Osteoblast (primary cell): ENCODE measurements around the gene PRCP. TPM values are rescaled to one million over a fixed set of nuclear protein-coding genes. Genes with fewer than 3 reads are reported as not detected.

Experiments used
- DNase-seq: peaks from one replicate; pipeline ENCODE4 v3.0.0; 2011; ENCODE audit warnings: low spot score, mixed read lengths; ENCODE audit not compliant: insufficient read length; ENCODE audit errors: missing footprints
- H2AFZ ChIP-seq: 2 replicates; pipeline ENCODE4 v1.6.0; 2011; ENCODE audit warnings: mild to moderate bottlenecking, low read length
- H3K27ac ChIP-seq: 2 replicates; pipeline ENCODE4 v1.5.1; 2011; ENCODE audit warnings: mild to moderate bottlenecking, low read depth, low read length, moderate library complexity
- H3K27me3 ChIP-seq: 2 replicates; pipeline ENCODE4 v1.6.0; 2012; ENCODE audit warnings: mild to moderate bottlenecking, control low read depth, inconsistent platforms, low read length, moderate library complexity; ENCODE audit not compliant: insufficient read depth
- H3K36me3 ChIP-seq: 2 replicates; pipeline ENCODE4 v1.5.1; 2011; ENCODE audit warnings: mild to moderate bottlenecking, low read length, control low read depth, moderate library complexity; ENCODE audit not compliant: insufficient read depth
- H3K4me1 ChIP-seq: 2 replicates; pipeline ENCODE4 v1.5.1; 2011; ENCODE audit warnings: mild to moderate bottlenecking, low read length, control low read depth, moderate library complexity; ENCODE audit not compliant: insufficient read depth
- H3K4me2 ChIP-seq: 2 replicates; pipeline ENCODE4 v1.6.0; 2011; ENCODE audit warnings: mild to moderate bottlenecking, low read length; ENCODE audit not compliant: insufficient read depth
- H3K4me3 ChIP-seq: fragments of 200-600 bp; sonication (generic); 3 replicates; pipeline ENCODE4 v1.5.1; 2012; ENCODE audit warnings: mild to moderate bottlenecking, low read length, inconsistent platforms; ENCODE audit not compliant: insufficient read depth
- H3K79me2 ChIP-seq: 2 replicates; pipeline ENCODE4 v1.6.0; 2012; ENCODE audit warnings: mild to moderate bottlenecking, low read length, control low read depth, inconsistent platforms; ENCODE audit not compliant: insufficient read depth
- H3K9me3 ChIP-seq: 2 replicates; pipeline ENCODE4 v1.5.1; 2011; ENCODE audit warnings: low read depth, low read length, control low read depth
- H4K20me1 ChIP-seq: 2 replicates; pipeline ENCODE4 v1.6.0; 2012; ENCODE audit warnings: mild to moderate bottlenecking, low read length, control low read depth; ENCODE audit not compliant: insufficient read depth
- CTCF ChIP-seq: IDR thresholded peaks from 2 replicates; pipeline ENCODE4 v1.5.1; 2011; ENCODE audit warnings: mild to moderate bottlenecking, low read depth, low read length, moderate library complexity; ENCODE audit errors: extremely low read depth
- total RNA-seq: library from RNA; depleted of rRNA; stranded (reverse); fragments of >200 nt; gene quantifications from 2 replicates; pipeline ENCODE4 v1.2.3, GENCODE V29; 2012

The PRCP gene
- total RNA-seq, 1 donor: 52.5 TPM

GRCh38 chr11:82909015-82909640 is 8.9 kb upstream of the PRCP start:
- peak overlapping the region; percentile 73 for H2AFZ ChIP-seq
- H4K20me1 ChIP-seq: no peaks in the 10 kb centered on the region
- H3K79me2 ChIP-seq: peaks cover 13% of the 10 kb centered on the region
- H3K27ac ChIP-seq: no peak overlapping the region
- no peaks in the 10 kb centered on the region for H3K36me3 ChIP-seq
- H3K4me3 ChIP-seq: no peak overlapping the region
- peaks cover 15% of the 10 kb centered on the region for H3K4me1 ChIP-seq
- H3K27me3 ChIP-seq: no peaks in the 10 kb centered on the region
- peak overlapping the region; percentile 16 for H3K4me2 ChIP-seq
- TF ChIP-seq CTCF: no peak
- H3K9me3 ChIP-seq: no peaks in the 10 kb centered on the region
- no peak for DNase-seq

- H3K36me3 ChIP-seq: no peaks in the 10 kb centered on the region
- no peaks in the 10 kb centered on the region for H3K9me3 ChIP-seq
- H3K4me2 ChIP-seq: no peak overlapping the region
- no peak for DNase-seq
- TF ChIP-seq CTCF: no peak
- no peaks in the 10 kb centered on the region for H4K20me1 ChIP-seq
- H3K27me3 ChIP-seq: no peaks in the 10 kb centered on the region
- peaks cover 13% of the 10 kb centered on the region for H3K79me2 ChIP-seq
- H3K27ac ChIP-seq: no peak overlapping the region
- H2AFZ ChIP-seq: peak overlapping the region; percentile 67
- no peak overlapping the region for H3K4me3 ChIP-seq
- H3K4me1 ChIP-seq: peaks cover 15% of the 10 kb centered on the region
Measured at GRCh38 chr11:82908311-82908710, 8.1 kb upstream of the PRCP start.

GRCh38 chr11:82907371-82907770 is 7.1 kb upstream of the PRCP start:
- Histone ChIP-seq H3K79me2 (peaks cover 23% of the 10 kb centered on the region), H4K20me1 (no peaks in the 10 kb centered on the region), H3K4me1 (peaks cover 17% of the 10 kb centered on the region), H3K36me3 (no peaks in the 10 kb centered on the region), H3K27me3 (no peaks in the 10 kb centered on the region), H3K27ac (no peak overlapping the region), H3K9me3 (no peaks in the 10 kb centered on the region), H3K4me2 (peak overlapping the region; percentile 80), H3K4me3 (no peak overlapping the region), H2AFZ (no peak overlapping the region)
- no peak for TF ChIP-seq CTCF
- no peak for DNase-seq

- Histone ChIP-seq H3K4me1 (peaks cover 21% of the 10 kb centered on the region), H4K20me1 (no peaks in the 10 kb centered on the region), H3K9me3 (no peaks in the 10 kb centered on the region), H2AFZ (peak overlapping the region; percentile 61), H3K4me3 (peak overlapping the region; percentile 54), H3K79me2 (peaks cover 25% of the 10 kb centered on the region), H3K4me2 (peak overlapping the region; percentile 80), H3K27ac (peak overlapping the region; percentile 11), H3K36me3 (no peaks in the 10 kb centered on the region), H3K27me3 (no peaks in the 10 kb centered on the region)
- no peak for TF ChIP-seq CTCF
- no peak for DNase-seq
Measured at GRCh38 chr11:82906931-82907330, 6.7 kb upstream of the PRCP start.
